ENCODE measurements around the gene USP9X.

The USP9X gene

GRCh38 chrX:41066969-41067368, 18.3 kb upstream of the USP9X start:
- no peaks in the 10 kb centered on the region for H3K27me3 ChIP-seq (ENCODE audit: insufficient read depth, low read length, poor library complexity, severe bottlenecking)
- no peak overlapping the region; the same call in 1 of the 2 replicates for H2AFZ ChIP-seq (ENCODE audit: low read length)
- H3K36me3 ChIP-seq (ENCODE audit: insufficient read depth, low read length) = no peaks in the 10 kb centered on the region
- no peaks in the 10 kb centered on the region for H3K9me3 ChIP-seq (ENCODE audit: insufficient read depth, low read depth, low read length)
- no peaks in the 10 kb centered on the region for H3K79me2 ChIP-seq (ENCODE audit: insufficient read depth, low read length)
- H3K4me1 ChIP-seq (ENCODE audit: insufficient read depth, low read length, poor library complexity, severe bottlenecking) = no peaks in the 10 kb centered on the region
- H3K4me3 ChIP-seq (ENCODE audit: low read length, poor library complexity, severe bottlenecking) = no peak overlapping the region
- TF ChIP-seq EZH2phosphoT487 (IDR thresholded peaks at IDR 0.05; ENCODE audit: borderline replicate concordance) (no peak), CTCF (conservative IDR thresholded peaks at IDR 0.05; ENCODE audit: low read length) (no peak)
- H3K9me2 ChIP-seq (replicated peaks; ENCODE audit: low read depth, low read length) = no peaks in the 10 kb centered on the region
- H3K9ac ChIP-seq (ENCODE audit: low read depth, low read length, poor library complexity, severe bottlenecking) = no peak overlapping the region
- no peaks in the 10 kb centered on the region for H3F3A ChIP-seq (ENCODE audit: low read depth)
- no peaks in the 10 kb centered on the region for H4K20me1 ChIP-seq (ENCODE audit: insufficient read depth, low read length, poor library complexity, severe bottlenecking)
- no peak overlapping the region for H3K4me2 ChIP-seq (ENCODE audit: low read depth, low read length, poor library complexity, severe bottlenecking)

- Histone ChIP-seq H3K79me2 (ENCODE audit: insufficient read depth, low read length) (no peaks in the 10 kb centered on the region), H3F3A (ENCODE audit: low read depth) (no peaks in the 10 kb centered on the region), H3K4me1 (ENCODE audit: insufficient read depth, low read length, poor library complexity, severe bottlenecking) (no peaks in the 10 kb centered on the region), H4K20me1 (ENCODE audit: insufficient read depth, low read length, poor library complexity, severe bottlenecking) (no peaks in the 10 kb centered on the region), H3K36me3 (ENCODE audit: insufficient read depth, low read length) (no peaks in the 10 kb centered on the region), H3K4me3 (ENCODE audit: low read length, poor library complexity, severe bottlenecking) (no peak overlapping the region), H3K9me2 (replicated peaks; ENCODE audit: low read depth, low read length) (no peaks in the 10 kb centered on the region), H3K27me3 (ENCODE audit: insufficient read depth, low read length, poor library complexity, severe bottlenecking) (no peaks in the 10 kb centered on the region), H3K9ac (ENCODE audit: low read depth, low read length, poor library complexity, severe bottlenecking) (no peak overlapping the region), H3K9me3 (ENCODE audit: insufficient read depth, low read depth, low read length) (no peaks in the 10 kb centered on the region), H3K4me2 (ENCODE audit: low read depth, low read length, poor library complexity, severe bottlenecking) (no peak overlapping the region), H2AFZ (ENCODE audit: low read length) (no peak overlapping the region)
- TF ChIP-seq CTCF (conservative IDR thresholded peaks at IDR 0.05; ENCODE audit: low read length) (no peak), EZH2phosphoT487 (IDR thresholded peaks at IDR 0.05; ENCODE audit: borderline replicate concordance) (no peak)
Observed at GRCh38 chrX:41067721-41068120, 17.5 kb upstream of the USP9X start.

DNA sequence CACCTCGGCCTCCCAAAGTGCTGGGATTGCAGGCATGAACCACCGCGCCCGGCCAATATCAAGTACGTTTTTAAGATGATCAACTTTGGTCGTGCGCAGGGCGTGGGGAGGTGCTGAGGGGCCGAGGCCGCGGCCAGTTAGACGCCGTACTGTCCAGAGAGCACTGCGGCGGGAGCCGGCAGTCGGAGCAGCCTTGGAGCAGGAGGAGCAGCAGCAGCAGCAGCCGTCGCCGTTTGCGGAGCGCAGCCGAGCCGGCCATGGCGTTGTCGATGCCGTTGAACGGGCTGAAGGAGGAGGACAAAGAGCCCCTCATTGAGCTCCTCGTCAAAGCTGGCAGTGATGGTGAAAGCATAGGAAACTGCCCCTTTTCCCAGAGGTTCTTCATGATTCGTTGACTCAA, 8.5 kb upstream of the USP9X start:
- no peak overlapping the region for H3K9ac ChIP-seq (ENCODE audit: low read depth, low read length, poor library complexity, severe bottlenecking)
- H3K4me1 ChIP-seq (ENCODE audit: insufficient read depth, low read length, poor library complexity, severe bottlenecking) = no peaks in the 10 kb centered on the region
- no peaks in the 10 kb centered on the region for H3K36me3 ChIP-seq (ENCODE audit: insufficient read depth, low read length)
- no peak for TF ChIP-seq CTCF (conservative IDR thresholded peaks at IDR 0.05; ENCODE audit: low read length)
- no peak for TF ChIP-seq EZH2phosphoT487 (IDR thresholded peaks at IDR 0.05; ENCODE audit: borderline replicate concordance)
- H3F3A ChIP-seq (ENCODE audit: low read depth) = no peaks in the 10 kb centered on the region
- no peak overlapping the region for H3K4me2 ChIP-seq (ENCODE audit: low read depth, low read length, poor library complexity, severe bottlenecking)
- no peak overlapping the region for H3K4me3 ChIP-seq (ENCODE audit: low read length, poor library complexity, severe bottlenecking)
- no peaks in the 10 kb centered on the region for H3K79me2 ChIP-seq (ENCODE audit: insufficient read depth, low read length)
- H3K27me3 ChIP-seq (ENCODE audit: insufficient read depth, low read length, poor library complexity, severe bottlenecking) = no peaks in the 10 kb centered on the region
- H3K9me2 ChIP-seq (replicated peaks; ENCODE audit: low read depth, low read length) = no peaks in the 10 kb centered on the region
- no peaks in the 10 kb centered on the region for H3K9me3 ChIP-seq (ENCODE audit: insufficient read depth, low read depth, low read length)
- no peak overlapping the region for H2AFZ ChIP-seq (ENCODE audit: low read length)
- H4K20me1 ChIP-seq (ENCODE audit: insufficient read depth, low read length, poor library complexity, severe bottlenecking) = no peaks in the 10 kb centered on the region
